Measurements from ENCODE around the gene MAP3K14.

Gene MAP3K14

DNA sequence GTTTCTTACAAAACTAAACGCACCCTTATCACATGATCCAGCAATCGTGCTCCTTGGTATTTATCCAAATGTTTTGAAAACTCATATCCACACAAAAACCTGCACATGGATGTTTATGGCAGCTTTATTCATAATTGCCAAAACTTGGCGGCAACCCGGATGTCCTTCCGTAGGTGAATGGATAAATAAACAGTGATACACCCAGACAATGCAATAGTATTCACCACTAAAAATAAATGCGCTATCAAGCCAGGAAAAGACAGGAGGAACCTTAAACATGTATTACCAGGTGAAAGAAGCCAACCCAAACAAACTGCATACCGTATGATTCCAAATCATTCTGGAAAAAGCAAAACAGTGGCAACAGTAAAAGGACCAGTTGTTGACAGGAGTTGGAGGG lies 64.9 kb downstream of the MAP3K14 start:
- Histone ChIP-seq H3K36me3 (ENCODE audit: low read length) (no peaks in the 10 kb centered on the region), H3K4me2 (ENCODE audit: low read depth, low read length, poor library complexity, severe bottlenecking) (no peak overlapping the region), H3K9me2 (replicated peaks; ENCODE audit: insufficient read depth, low read length) (no peaks in the 10 kb centered on the region), H3K4me3 (ENCODE audit: insufficient read depth, low read length, poor library complexity, severe bottlenecking) (no peak overlapping the region), H3K9me3 (ENCODE audit: insufficient read depth, low read length) (no peaks in the 10 kb centered on the region), H4K20me1 (ENCODE audit: low read depth, low read length) (no peaks in the 10 kb centered on the region), H3K27me3 (ENCODE audit: low read length) (no peaks in the 10 kb centered on the region), H3F3A (ENCODE audit: insufficient read depth) (peaks cover 4% of the 10 kb centered on the region; the same call in 1 of the 2 replicates), H3K27ac (ENCODE audit: low read depth, low read length) (no peak overlapping the region), H3K79me2 (ENCODE audit: insufficient read depth, low read length) (peaks cover 7% of the 10 kb centered on the region; the same call in 1 of the 2 replicates), H2AFZ (ENCODE audit: low read depth, low read length, severe bottlenecking) (no peak overlapping the region), H3K9ac (ENCODE audit: low read length) (no peak overlapping the region)
- TF ChIP-seq, protein P1, sequence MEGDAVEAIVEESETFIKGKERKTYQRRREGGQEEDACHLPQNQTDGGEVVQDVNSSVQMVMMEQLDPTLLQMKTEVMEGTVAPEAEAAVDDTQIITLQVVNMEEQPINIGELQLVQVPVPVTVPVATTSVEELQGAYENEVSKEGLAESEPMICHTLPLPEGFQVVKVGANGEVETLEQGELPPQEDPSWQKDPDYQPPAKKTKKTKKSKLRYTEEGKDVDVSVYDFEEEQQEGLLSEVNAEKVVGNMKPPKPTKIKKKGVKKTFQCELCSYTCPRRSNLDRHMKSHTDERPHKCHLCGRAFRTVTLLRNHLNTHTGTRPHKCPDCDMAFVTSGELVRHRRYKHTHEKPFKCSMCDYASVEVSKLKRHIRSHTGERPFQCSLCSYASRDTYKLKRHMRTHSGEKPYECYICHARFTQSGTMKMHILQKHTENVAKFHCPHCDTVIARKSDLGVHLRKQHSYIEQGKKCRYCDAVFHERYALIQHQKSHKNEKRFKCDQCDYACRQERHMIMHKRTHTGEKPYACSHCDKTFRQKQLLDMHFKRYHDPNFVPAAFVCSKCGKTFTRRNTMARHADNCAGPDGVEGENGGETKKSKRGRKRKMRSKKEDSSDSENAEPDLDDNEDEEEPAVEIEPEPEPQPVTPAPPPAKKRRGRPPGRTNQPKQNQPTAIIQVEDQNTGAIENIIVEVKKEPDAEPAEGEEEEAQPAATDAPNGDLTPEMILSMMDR (IDR thresholded peaks at IDR 0.05; ENCODE audit: insufficient read depth, low read length, poor library complexity, severe bottlenecking) = no peak
- no peak for TF ChIP-seq EZH2phosphoT487 (conservative IDR thresholded peaks at IDR 0.05; ENCODE audit: low read length)

DNA sequence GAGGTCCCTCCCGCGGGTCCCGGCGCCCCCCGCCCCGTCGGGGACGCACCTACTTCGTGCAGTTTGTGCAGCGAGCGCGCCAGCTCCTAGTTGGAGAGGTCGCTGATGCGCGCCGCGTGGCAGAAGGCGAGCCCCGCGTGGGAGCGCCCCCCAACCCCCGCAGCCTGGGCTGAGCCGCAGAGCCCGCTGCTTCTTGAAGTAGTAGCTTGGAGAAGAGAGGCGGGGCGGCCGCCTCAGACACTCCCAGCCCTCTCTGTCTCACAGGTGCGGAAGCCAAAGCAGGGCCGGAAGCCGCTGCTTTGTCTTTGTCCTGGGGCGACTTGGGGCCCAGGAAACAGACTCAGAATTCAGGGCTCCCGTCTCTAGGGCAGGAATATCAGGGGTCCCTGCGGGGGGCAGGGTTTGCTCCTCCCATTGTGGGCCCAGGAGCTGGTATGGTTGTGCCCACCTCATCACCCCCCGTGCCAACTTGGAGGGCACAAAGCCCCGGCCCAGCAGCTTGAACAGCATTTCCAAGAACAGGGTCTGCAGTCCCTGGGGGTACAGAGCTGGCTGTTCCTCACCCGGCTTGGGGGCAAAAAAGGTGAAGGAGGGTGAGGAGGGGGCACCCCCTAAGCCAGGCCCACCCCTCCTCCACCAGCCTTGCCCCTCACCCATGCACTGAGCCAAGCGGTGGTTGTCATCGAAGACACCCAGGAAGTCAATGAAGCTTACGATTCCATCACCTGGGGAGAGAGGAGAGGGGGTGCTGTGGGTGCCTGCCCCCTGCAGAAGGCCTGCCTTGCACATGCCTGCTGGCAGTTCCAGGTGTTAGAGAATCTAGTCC lies 68.5 kb downstream of the MAP3K14 start:
- Histone ChIP-seq H3K4me2 (ENCODE audit: low read depth, low read length, poor library complexity, severe bottlenecking) (peak overlapping the region; percentile 84), H3K27me3 (ENCODE audit: low read length) (no peaks in the 10 kb centered on the region), H3K4me3 (ENCODE audit: insufficient read depth, low read length, poor library complexity, severe bottlenecking) (peak overlapping the region; percentile 81), H3K36me3 (ENCODE audit: low read length) (no peaks in the 10 kb centered on the region), H3K9me2 (replicated peaks; ENCODE audit: insufficient read depth, low read length) (no peaks in the 10 kb centered on the region), H3K27ac (ENCODE audit: low read depth, low read length) (peak overlapping the region; percentile 81), H3K9me3 (ENCODE audit: insufficient read depth, low read length) (no peaks in the 10 kb centered on the region), H2AFZ (ENCODE audit: low read depth, low read length, severe bottlenecking) (peak overlapping the region; percentile 53), H3F3A (ENCODE audit: insufficient read depth) (peaks cover 4% of the 10 kb centered on the region; the same call in 1 of the 2 replicates), H3K9ac (ENCODE audit: low read length) (peak overlapping the region; percentile 83), H4K20me1 (ENCODE audit: low read depth, low read length) (no peaks in the 10 kb centered on the region), H3K79me2 (ENCODE audit: insufficient read depth, low read length) (peaks cover 7% of the 10 kb centered on the region; the same call in 1 of the 2 replicates)
- TF ChIP-seq, protein P1 (IDR thresholded peaks at IDR 0.05; ENCODE audit: insufficient read depth, low read length, poor library complexity, severe bottlenecking) = no peak
- TF ChIP-seq EZH2phosphoT487 (conservative IDR thresholded peaks at IDR 0.05; ENCODE audit: low read length) = no peak

DNA sequence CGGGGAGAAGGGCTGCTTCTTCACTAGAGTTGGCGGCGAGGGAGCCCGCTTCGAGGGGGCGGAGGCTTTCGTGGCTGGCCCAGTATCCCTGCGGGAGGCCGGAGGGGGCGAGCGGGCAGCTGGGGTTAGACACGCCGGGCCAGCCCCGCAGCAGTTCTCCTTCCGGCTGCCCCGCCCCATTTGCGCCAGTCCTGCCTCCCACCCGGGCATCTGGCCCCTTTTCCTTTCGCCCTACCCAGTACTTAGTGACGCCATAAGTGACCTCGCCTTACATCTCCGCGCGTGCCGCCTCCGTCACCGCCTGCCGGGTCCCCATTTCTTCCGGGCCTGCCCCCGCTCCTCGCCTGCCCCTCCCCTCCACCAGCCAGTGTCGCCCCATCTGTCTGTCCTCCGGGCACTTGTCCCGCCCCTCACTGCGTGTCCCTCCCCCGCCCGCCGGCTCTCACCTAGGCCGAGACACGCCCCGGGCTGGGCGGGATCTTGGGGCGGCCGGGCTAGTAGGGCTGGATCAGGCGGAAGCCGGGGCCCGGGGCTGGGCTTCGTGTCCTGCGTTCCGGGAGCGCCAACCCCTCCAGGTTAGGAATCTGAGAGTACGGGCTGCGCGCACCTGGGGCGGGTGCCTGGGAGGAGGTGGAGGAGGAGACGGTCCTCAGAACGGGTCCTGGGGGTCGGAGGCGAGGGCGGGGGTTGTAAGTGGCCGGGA lies 69.2 kb downstream of the MAP3K14 start:
- Histone ChIP-seq H3K4me3 (ENCODE audit: insufficient read depth, low read length, poor library complexity, severe bottlenecking) (peak overlapping the region; percentile 81), H3K36me3 (ENCODE audit: low read length) (no peaks in the 10 kb centered on the region), H3K9me2 (replicated peaks; ENCODE audit: insufficient read depth, low read length) (no peaks in the 10 kb centered on the region), H3K9ac (ENCODE audit: low read length) (peak overlapping the region; percentile 83), H3K9me3 (ENCODE audit: insufficient read depth, low read length) (no peaks in the 10 kb centered on the region), H3F3A (ENCODE audit: insufficient read depth) (peaks cover 4% of the 10 kb centered on the region; the same call in 1 of the 2 replicates), H3K4me2 (ENCODE audit: low read depth, low read length, poor library complexity, severe bottlenecking) (peak overlapping the region; percentile 84), H3K27ac (ENCODE audit: low read depth, low read length) (peak overlapping the region; percentile 81), H2AFZ (ENCODE audit: low read depth, low read length, severe bottlenecking) (peak overlapping the region; percentile 53), H3K79me2 (ENCODE audit: insufficient read depth, low read length) (peaks cover 7% of the 10 kb centered on the region; the same call in 1 of the 2 replicates), H3K27me3 (ENCODE audit: low read length) (no peaks in the 10 kb centered on the region), H4K20me1 (ENCODE audit: low read depth, low read length) (no peaks in the 10 kb centered on the region)
- no peak for TF ChIP-seq EZH2phosphoT487 (conservative IDR thresholded peaks at IDR 0.05; ENCODE audit: low read length)
- TF ChIP-seq, protein P1 (IDR thresholded peaks at IDR 0.05; ENCODE audit: insufficient read depth, low read length, poor library complexity, severe bottlenecking) = no peak
